ENCODE measurements around the gene KICS2.

- TF ChIP-seq CTCF (IDR thresholded peaks at IDR 0.05; ENCODE audit: low read length) (no peak), EZH2 (optimal IDR thresholded peaks at IDR 0.05; ENCODE audit: low read depth, low read length) (no peak)
Measured at GRCh38 chr12:64175254-64175945, 46.7 kb downstream of the KICS2 start.
